Esophagus (tissue), 2 donors: Measurements from ENCODE around the gene EME2. TPM values are rescaled to one million over a fixed set of nuclear protein-coding genes. Genes with fewer than 3 reads are reported as not detected.
A peak's percentile ranks its signal among the peaks of the same experiment; 100 is the strongest.

Experiments
- H3K27ac ChIP-seq, 2 donors: one replicate each; pipeline ENCODE4 v1.5.1; 2013; ENCODE audit warnings: low read depth in 2 of 2, mild to moderate bottlenecking in 2 of 2, inconsistent platforms in 1 of 2, low read length in 1 of 2, moderate library complexity in 1 of 2
- H3K27me3 ChIP-seq, 2 donors: one replicate each; pipeline ENCODE4 v1.6.1; 2013; ENCODE audit warnings: low read length in 2 of 2, control low read depth in 1 of 2, mild to moderate bottlenecking in 1 of 2; ENCODE audit not compliant: insufficient read depth in 2 of 2, control insufficient read depth in 1 of 2
- H3K36me3 ChIP-seq, 2 donors: one replicate each; pipeline ENCODE4 v1.6.1; 2013; ENCODE audit warnings: low read length in 1 of 2; ENCODE audit not compliant: control insufficient read depth in 2 of 2, insufficient read depth in 2 of 2
- H3K4me1 ChIP-seq, 2 donors: one replicate each; pipeline ENCODE4 v1.6.1; 2013; ENCODE audit warnings: low read length in 1 of 2; ENCODE audit not compliant: control insufficient read depth in 2 of 2, insufficient read depth in 2 of 2
- H3K4me3 ChIP-seq, 2 donors: one replicate each; pipeline ENCODE4 v1.5.1; 2013; ENCODE audit warnings: low read length in 2 of 2, mild to moderate bottlenecking in 2 of 2, low read depth in 1 of 2, moderate library complexity in 1 of 2
- H3K9me3 ChIP-seq, 2 donors: one replicate each; pipeline ENCODE4 v1.6.1; 2013; ENCODE audit warnings: mild to moderate bottlenecking in 2 of 2, low read depth in 1 of 2, low read length in 1 of 2, moderate library complexity in 1 of 2; ENCODE audit not compliant: control insufficient read depth in 2 of 2, insufficient read depth in 1 of 2
- WGBS, 2 donors: extraction: QIAGEN DNeasy Blood & Tissue Kit; methylation state at CpG; one replicate each; pipeline ENCODE4 v1.1.7; 2013; 5-methylcytosine and 5-hydroxymethylcytosine counted together
- polyA plus RNA-seq, 2 donors: library from polyadenylated mRNA; stranded (reverse); fragments of 200-250 nt; gene quantifications; one replicate each; pipeline ENCODE4 v1.2.3, GENCODE V29; 2013
- donor health status: healthy with polysubstance abuse.
- donor health status: Bipolar disorder and iron deficiency.

Gene EME2
- polyA plus RNA-seq, 2 donors = 6.6 to 23.0 TPM

DNA sequence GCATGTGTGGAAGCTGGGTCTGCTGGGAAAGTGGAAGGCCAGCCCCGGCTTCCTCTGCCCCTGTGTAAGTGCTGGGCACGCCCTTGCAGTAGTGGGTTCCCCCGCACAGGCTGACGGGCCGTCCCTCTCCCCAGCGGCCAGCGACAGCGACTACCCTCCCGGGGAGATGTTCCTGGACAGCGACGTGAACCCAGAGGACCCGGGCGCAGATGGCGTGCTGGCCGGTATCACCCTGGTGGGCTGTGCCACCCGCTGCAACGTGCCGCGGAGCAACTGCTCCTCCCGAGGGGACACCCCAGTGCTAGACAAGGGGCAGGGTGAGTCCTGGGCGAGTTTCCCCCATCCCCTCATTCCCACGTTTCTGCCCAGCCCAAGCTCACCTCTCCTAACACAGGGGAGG is 6.8 kb upstream of the EME2 start:
- H3K9me3 ChIP-seq = peaks cover 0 to 1% of the 10 kb centered on the region in 2 donors
- H3K36me3 ChIP-seq = peaks cover 7 to 66% of the 10 kb centered on the region in 2 donors
- peaks cover 0 to 14% of the 10 kb centered on the region in 2 donors for H3K4me1 ChIP-seq
- WGBS, 2 donors = 88 to 89% methylated on average over 16 to 22 of the region's 22 CpGs
- H3K27me3 ChIP-seq = no peaks in the 10 kb centered on the region
- H3K4me3 ChIP-seq = no peak overlapping the region
- H3K27ac ChIP-seq = no peak overlapping the region

DNA sequence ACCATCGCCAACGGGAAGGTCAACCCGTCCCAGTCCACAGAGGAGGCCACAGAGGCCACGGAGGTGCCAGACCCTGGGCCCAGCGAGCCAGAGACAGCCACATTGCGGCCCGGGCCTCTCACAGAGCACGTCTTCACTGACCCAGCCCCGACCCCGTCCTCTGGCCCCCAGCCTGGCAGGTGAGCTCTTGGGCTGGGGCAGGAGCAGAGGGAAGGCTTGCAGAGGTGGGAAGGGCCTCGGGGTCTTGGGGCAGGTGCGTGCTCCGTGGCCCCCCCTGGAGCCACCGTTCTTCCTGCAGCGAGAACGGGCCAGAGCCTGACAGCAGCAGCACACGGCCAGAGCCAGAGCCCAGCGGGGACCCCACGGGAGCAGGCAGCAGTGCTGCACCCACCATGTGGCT is 6.4 kb upstream of the EME2 start:
- H3K4me3 ChIP-seq = no peak overlapping the region
- WGBS, 2 donors = 78 to 81% methylated on average over 19 of the region's 19 CpGs
- peaks cover 0 to 14% of the 10 kb centered on the region in 2 donors for H3K4me1 ChIP-seq
- H3K27me3 ChIP-seq = no peaks in the 10 kb centered on the region
- H3K9me3 ChIP-seq = peaks cover 0 to 1% of the 10 kb centered on the region in 2 donors
- H3K27ac ChIP-seq = no peak overlapping the region
- peaks cover 7 to 62% of the 10 kb centered on the region in 2 donors for H3K36me3 ChIP-seq

GRCh38 chr16:1766701-1767100 is 5.9 kb upstream of the EME2 start:
- Histone ChIP-seq H3K4me1 (peaks cover 0 to 14% of the 10 kb centered on the region in 2 donors), H3K27ac (no peak overlapping the region), H3K9me3 (peaks cover 0 to 1% of the 10 kb centered on the region in 2 donors), H3K36me3 (peaks cover 7 to 62% of the 10 kb centered on the region in 2 donors), H3K4me3 (no peak overlapping the region), H3K27me3 (no peaks in the 10 kb centered on the region)
- 60 to 62% methylated on average over 18 of the region's 18 CpGs for WGBS, 2 donors

GRCh38 chr16:1767116-1767994 is 5.3 kb upstream of the EME2 start:
- Histone ChIP-seq H3K4me3 (no peak overlapping the region), H3K27ac (no peak overlapping the region), H3K9me3 (no peaks in the 10 kb centered on the region), H3K36me3 (peaks cover 7 to 60% of the 10 kb centered on the region in 2 donors), H3K27me3 (no peaks in the 10 kb centered on the region), H3K4me1 (peaks cover 0 to 20% of the 10 kb centered on the region in 2 donors)
- whole genome bisulfite sequencing, 2 donors = 89 to 90% methylated on average over 42 of the region's 42 CpGs

- Histone ChIP-seq H3K4me1 (peaks cover 0 to 20% of the 10 kb centered on the region in 2 donors), H3K27ac (no peak overlapping the region), H3K4me3 (no peak overlapping the region), H3K27me3 (no peaks in the 10 kb centered on the region), H3K36me3 (peaks cover 7 to 52% of the 10 kb centered on the region in 2 donors), H3K9me3 (no peaks in the 10 kb centered on the region)
- 85 to 88% methylated on average over 41 of the region's 41 CpGs for WGBS, 2 donors
These were observed 4.4 kb upstream of the EME2 start for GRCh38 chr16:1768061-1768766.

GRCh38 chr16:1768767-1769401 is 3.7 kb upstream of the EME2 start:
- Histone ChIP-seq H3K4me1 (peaks cover 0 to 22% of the 10 kb centered on the region in 2 donors), H3K4me3 (no peak overlapping the region), H3K27ac (no peak overlapping the region), H3K36me3 (peaks cover 7 to 52% of the 10 kb centered on the region in 2 donors), H3K9me3 (no peaks in the 10 kb centered on the region), H3K27me3 (no peaks in the 10 kb centered on the region)
- 75 to 79% methylated on average over 11 to 26 of the region's 26 CpGs for WGBS, 2 donors

DNA sequence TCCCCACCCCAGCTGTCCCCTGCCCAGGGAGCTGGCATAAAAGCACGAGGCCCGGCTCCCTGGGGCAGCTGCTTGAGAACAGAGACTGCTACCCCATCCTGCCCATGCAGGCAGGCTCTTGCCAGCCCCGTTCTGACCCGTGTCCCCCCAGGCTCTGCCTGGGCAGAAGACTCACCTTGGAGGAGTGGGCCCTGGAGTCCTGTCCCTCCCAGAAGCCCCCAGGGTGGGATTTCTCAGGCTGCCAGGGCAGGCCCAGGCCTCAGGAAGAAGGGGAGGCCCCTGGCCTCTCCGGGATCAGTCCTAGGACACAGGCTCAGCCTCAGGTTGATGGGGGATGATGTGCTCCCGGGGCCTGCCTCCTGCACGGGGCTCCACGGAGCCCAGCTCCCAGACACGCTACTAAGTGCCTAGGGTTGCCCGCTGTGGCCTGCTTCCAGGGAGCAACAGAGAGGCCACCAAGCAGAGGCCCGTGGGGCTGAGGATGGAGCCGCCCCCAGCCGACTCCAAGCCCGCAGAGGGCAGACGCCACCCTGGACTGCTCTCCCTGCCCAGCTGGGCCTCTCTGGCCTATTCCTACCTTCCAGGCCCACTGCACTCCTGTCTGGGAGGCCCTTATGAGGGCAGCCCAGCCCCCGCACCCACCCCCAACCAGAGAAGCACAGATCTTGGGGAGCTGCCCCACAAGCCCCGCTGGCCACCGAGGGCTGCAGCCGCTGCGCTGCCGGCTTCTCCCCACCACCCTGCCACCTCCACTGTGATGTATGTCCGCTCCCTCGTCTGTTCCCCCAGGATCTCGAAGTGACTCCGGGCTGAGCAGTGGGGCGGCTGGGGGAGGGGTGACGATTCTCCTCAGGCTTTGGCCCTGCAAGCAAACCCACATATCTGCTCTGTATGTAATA is 3.0 kb upstream of the EME2 start:
- H3K4me1 ChIP-seq = peaks cover 4 to 25% of the 10 kb centered on the region in 2 donors

DNA sequence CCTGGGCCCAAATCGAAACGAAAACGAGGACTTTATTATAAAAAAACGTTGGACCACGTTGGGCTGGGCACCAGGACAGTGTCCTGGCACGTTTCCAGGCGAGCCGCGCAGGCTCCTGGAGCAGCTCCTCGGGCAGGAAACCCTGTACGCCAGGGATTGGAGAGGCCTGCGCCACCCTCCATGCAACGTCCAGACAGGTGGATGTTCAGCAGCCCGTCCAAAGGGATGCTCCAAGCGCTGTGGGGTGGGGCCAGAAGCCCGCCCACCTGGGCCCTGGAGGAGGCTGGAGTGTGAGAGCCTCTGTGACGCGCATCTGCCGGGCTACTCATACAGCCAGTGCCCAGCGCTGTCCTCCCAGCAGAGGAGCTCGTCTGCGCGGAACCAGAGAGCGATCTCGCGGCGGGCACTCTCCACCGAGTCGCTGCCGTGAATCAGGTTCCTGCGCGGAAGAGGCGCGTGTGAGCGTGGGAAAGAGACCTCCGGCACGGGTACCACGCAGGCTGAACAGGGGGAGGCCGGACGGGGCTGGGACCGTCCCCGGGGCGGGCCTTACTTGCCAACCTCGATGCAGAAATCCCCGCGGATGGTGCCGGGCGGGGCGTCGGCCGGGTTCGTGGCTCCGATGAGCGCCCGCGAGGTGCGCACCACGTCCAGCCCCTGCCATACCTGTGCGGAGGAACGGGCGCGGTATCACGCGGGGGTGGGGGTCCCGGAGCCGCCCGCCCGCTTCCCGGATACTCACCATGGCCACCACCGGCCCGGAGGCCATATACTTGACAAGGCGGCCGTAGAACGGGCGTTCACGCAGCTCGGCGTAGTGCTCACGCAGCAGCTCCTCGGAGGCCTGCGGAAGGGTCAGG is 2.1 kb upstream of the EME2 start:
- H3K4me1 ChIP-seq = peaks cover 4 to 31% of the 10 kb centered on the region in 2 donors

More for the DNA sequence above, 3.0 kb upstream of the EME2 start:
- Histone ChIP-seq H3K36me3 (peaks cover 7 to 44% of the 10 kb centered on the region in 2 donors), H3K27ac (peak overlapping the region in 1 of 2 donors; percentile 45), H3K27me3 (no peaks in the 10 kb centered on the region), H3K9me3 (no peaks in the 10 kb centered on the region), H3K4me3 (no peak overlapping the region)
- 71 to 72% methylated on average over 26 to 27 of the region's 27 CpGs for WGBS, 2 donors

More for the DNA sequence above, 2.1 kb upstream of the EME2 start:
- H3K4me3 ChIP-seq = peak overlapping the region; percentile 78 to 93
- H3K27ac ChIP-seq = peak overlapping the region; percentile 77 to 97
- no peaks in the 10 kb centered on the region for H3K27me3 ChIP-seq
- H3K36me3 ChIP-seq = peaks cover 7 to 43% of the 10 kb centered on the region in 2 donors
- 6 to 12% methylated on average over 54 to 81 of the region's 81 CpGs for WGBS, 2 donors
- H3K9me3 ChIP-seq = no peaks in the 10 kb centered on the region
